T-helper 2 cell (primary cell): Measurements from ENCODE around the gene PHGDH.
A peak's percentile ranks its signal among the peaks of the same experiment; 100 is the strongest.
"Not testable (repeated sequence)": the region's sequence is repeated elsewhere in the genome, so short reads cannot be mapped to it uniquely, and the experiment has no call there.

Experiments
- DNase-seq, 5 experiments: peaks; one replicate each; pipeline versions ENCODE4 v3.0.0 to v3.0.0-alpha.2; 2012 to 2022

PHGDH gene

GRCh38 chr1:119766374-119766794 is 54.6 kb downstream of the PHGDH start:
- DNase-seq = no peak

GRCh38 chr1:119767486-119767885 is 55.8 kb downstream of the PHGDH start:
- no peak for DNase-seq

GRCh38 chr1:119768778-119769177 is 57.0 kb downstream of the PHGDH start, which contains the start of gene HMGCS2:
Gene HMGCS2 (minus strand): TSS chr1:119768905. CDS start chr1:119768844, 61 bp downstream.
- no peak for DNase-seq

GRCh38 chr1:119771016-119771415 is 59.3 kb downstream of the PHGDH start:
- no peak for DNase-seq

- DNase-seq = no peak
Measured at GRCh38 chr1:119771770-119772169, 60.0 kb downstream of the PHGDH start.

GRCh38 chr1:119772298-119772697 is 60.6 kb downstream of the PHGDH start:
- no peak for DNase-seq

GRCh38 chr1:119773711-119774241 is 62.0 kb downstream of the PHGDH start:
- DNase-seq = no peak

- DNase-seq = no peak
Measured at GRCh38 chr1:119774746-119775490, 63.2 kb downstream of the PHGDH start.

- no peak for DNase-seq
Measured at GRCh38 chr1:119778359-119778758, 66.6 kb downstream of the PHGDH start.

GRCh38 chr1:119778886-119779560 is 67.3 kb downstream of the PHGDH start:
- no peak for DNase-seq

- DNase-seq = peak in 1 of 5 experiments; percentile 51
Measured at GRCh38 chr1:119779869-119780356, 68.2 kb downstream of the PHGDH start.

GRCh38 chr1:119781434-119782210 is 69.9 kb downstream of the PHGDH start:
- no peak for DNase-seq

- DNase-seq = no peak
Measured at GRCh38 chr1:119782631-119783325, 71.0 kb downstream of the PHGDH start.

GRCh38 chr1:119783354-119784185 is 71.8 kb downstream of the PHGDH start:
- DNase-seq = no peak

- no peak for DNase-seq
Measured at GRCh38 chr1:119784191-119784781, 72.6 kb downstream of the PHGDH start.

- not testable (repeated sequence) for DNase-seq
Measured at GRCh38 chr1:119786046-119786445, 74.3 kb downstream of the PHGDH start.

- peak in 1 of 5 experiments; percentile 74 for DNase-seq
Measured at GRCh38 chr1:119786473-119787050, 74.8 kb downstream of the PHGDH start.

GRCh38 chr1:119787776-119788175 is 76.0 kb downstream of the PHGDH start:
- DNase-seq = no peak

- DNase-seq = no peak
Measured at GRCh38 chr1:119790451-119791198, 78.9 kb downstream of the PHGDH start.

GRCh38 chr1:119791377-119791776 is 79.6 kb downstream of the PHGDH start:
- DNase-seq = no peak
